Tibial artery (tissue), 4 donors: ENCODE data around the gene IMPACT.

ENCODE experiments used
- DNase-seq, 2 donors: peaks; one replicate each; pipeline ENCODE4 v3.0.0-alpha.2; 2019
- H3K27ac ChIP-seq, 2 donors: fragments of 200-600 bp; sonication (generic) in 1 of 2; 1 replicate in 1 of 2; 2 replicates in 1 of 2; pipeline ENCODE4 v1.5.1; 2018 to 2019; ENCODE audit warnings: mild to moderate bottlenecking in 1 of 2
- H3K27me3 ChIP-seq, 2 donors: fragments of 200-600 bp; sonication (generic) in 1 of 2; one replicate each; pipeline versions ENCODE4 v1.5.1 to v1.6.0; 2016 to 2019
- H3K36me3 ChIP-seq, 3 donors: fragments of 200-600 bp; sonication (generic) in 2 of 3; one replicate each; pipeline ENCODE4 v1.5.1; 2016 to 2019; ENCODE audit warnings: mild to moderate bottlenecking in 2 of 3
- H3K4me1 ChIP-seq, 4 donors: fragments of 200-600 bp; sonication (generic) in 2 of 4; 1 replicate in 3 of 4; 2 replicates in 1 of 4; pipeline ENCODE4 v1.5.1; 2016 to 2019
- H3K4me3 ChIP-seq, 2 donors: fragments of 200-600 bp; sonication (generic) in 1 of 2; 1 replicate in 1 of 2; 2 replicates in 1 of 2; pipeline ENCODE4 v1.5.1; 2018 to 2019; ENCODE audit warnings: mild to moderate bottlenecking in 2 of 2
- H3K9me3 ChIP-seq, 3 donors: fragments of 200-600 bp; sonication (generic) in 1 of 3; one replicate each; pipeline ENCODE4 v1.5.1; 2016 to 2019
- CTCF ChIP-seq, 2 experiments: fragments of 200-600 bp in 1 of 2; fragments of 450-650 bp in 1 of 2; IDR thresholded peaks; one replicate each; pipeline ENCODE4 v1.5.1; 2017 to 2019; ENCODE audit warnings: antibody characterized with exemption in 2 of 2, mild to moderate bottlenecking in 1 of 2, moderate library complexity in 1 of 2
- intact Hi-C: fragments of 100-400 bp; cut with DNase I; formaldehyde crosslinking; loops from one replicate; pipeline ENCODE4 v1.15.0; 2023; ENCODE audit warnings: low total_unique reads

The IMPACT gene

GRCh38 chr18:24462838-24463775 lies 36.6 kb downstream of the IMPACT start:
- intact Hi-C loops, result no loop called here
- DNase-seq, result no peak
- no peaks in the 10 kb centered on the region for H3K36me3 ChIP-seq
- H3K27ac ChIP-seq, result no peak overlapping the region
- no peaks in the 10 kb centered on the region for H3K4me1 ChIP-seq
- H3K4me3 ChIP-seq, result no peak overlapping the region
- no peaks in the 10 kb centered on the region for H3K27me3 ChIP-seq
- no peaks in the 10 kb centered on the region for H3K9me3 ChIP-seq
- no peak for TF ChIP-seq CTCF (IDR thresholded peaks at IDR 0.05)

GRCh38 chr18:24465486-24465885 lies 39.0 kb downstream of the IMPACT start:
- Histone ChIP-seq H3K36me3 (no peaks in the 10 kb centered on the region), H3K27ac (no peak overlapping the region), H3K4me1 (no peaks in the 10 kb centered on the region), H3K9me3 (no peaks in the 10 kb centered on the region), H3K27me3 (no peaks in the 10 kb centered on the region), H3K4me3 (no peak overlapping the region)
- DNase-seq, result no peak
- intact Hi-C loops, result no loop called here
- TF ChIP-seq CTCF (IDR thresholded peaks at IDR 0.05), result no peak

GRCh38 chr18:24466771-24467170 lies 40.3 kb downstream of the IMPACT start:
- no peak for DNase-seq
- H3K27me3 ChIP-seq, result no peaks in the 10 kb centered on the region
- no peak for TF ChIP-seq CTCF (IDR thresholded peaks at IDR 0.05)

GRCh38 chr18:24470022-24470618 lies 43.6 kb downstream of the IMPACT start:
- Histone ChIP-seq H3K4me3 (no peak overlapping the region), H3K9me3 (no peaks in the 10 kb centered on the region), H3K36me3 (no peaks in the 10 kb centered on the region), H3K27ac (no peak overlapping the region), H3K27me3 (no peaks in the 10 kb centered on the region), H3K4me1 (no peaks in the 10 kb centered on the region)
- TF ChIP-seq CTCF (IDR thresholded peaks at IDR 0.05), result no peak
- intact Hi-C loops, result no loop called here
- no peak for DNase-seq

More at GRCh38 chr18:24466771-24467170, 40.3 kb downstream of the IMPACT start:
- H3K9me3 ChIP-seq, result no peaks in the 10 kb centered on the region
- H3K4me3 ChIP-seq, result no peak overlapping the region
- intact Hi-C loops, result no loop called here
- H3K27ac ChIP-seq, result no peak overlapping the region
- H3K36me3 ChIP-seq, result no peaks in the 10 kb centered on the region
- H3K4me1 ChIP-seq, result no peaks in the 10 kb centered on the region

GRCh38 chr18:24470805-24471204 lies 44.3 kb downstream of the IMPACT start:
- TF ChIP-seq CTCF (IDR thresholded peaks at IDR 0.05), result no peak
- no peaks in the 10 kb centered on the region for H3K9me3 ChIP-seq
- no peaks in the 10 kb centered on the region for H3K4me1 ChIP-seq
- intact Hi-C loops, result no loop called here
- DNase-seq, result no peak
- no peaks in the 10 kb centered on the region for H3K27me3 ChIP-seq
- H3K27ac ChIP-seq, result no peak overlapping the region
- H3K36me3 ChIP-seq, result no peaks in the 10 kb centered on the region
- no peak overlapping the region for H3K4me3 ChIP-seq
